HT-29 (cell line): ENCODE results near the gene DOCK3. TPM values are rescaled to one million over a fixed set of nuclear protein-coding genes. Genes with fewer than 3 reads are reported as not detected.
A peak's percentile ranks its signal among the peaks of the same experiment; 100 is the strongest.
"Not testable (repeated sequence)": the region's sequence is repeated elsewhere in the genome, so short reads cannot be mapped to it uniquely, and the experiment has no call there.

Experiments
- DNase-seq: peaks from one replicate; pipeline ENCODE4 v3.0.0-alpha.2; 2015; ENCODE audit warnings: low spot score
- total RNA-seq: library from RNA; depleted of rRNA; stranded (reverse); fragments of >200 nt; shearing (Covaris generic); gene quantifications from 2 replicates; pipeline ENCODE4 v1.2.3, GENCODE V29; 2014

Gene DOCK3
- total RNA-seq, 1 experiment from 2014 or later: 0.10 TPM

- DNase-seq: not testable (repeated sequence)
These were observed 633.3 kb downstream of the DOCK3 start for GRCh38 chr3:51307945-51308607.

GRCh38 chr3:51311055-51311454 lies 636.3 kb downstream of the DOCK3 start:
- peak; percentile 43 for DNase-seq

- DNase-seq: no peak
These were observed 653.5 kb downstream of the DOCK3 start for GRCh38 chr3:51328206-51328605.

DNA sequence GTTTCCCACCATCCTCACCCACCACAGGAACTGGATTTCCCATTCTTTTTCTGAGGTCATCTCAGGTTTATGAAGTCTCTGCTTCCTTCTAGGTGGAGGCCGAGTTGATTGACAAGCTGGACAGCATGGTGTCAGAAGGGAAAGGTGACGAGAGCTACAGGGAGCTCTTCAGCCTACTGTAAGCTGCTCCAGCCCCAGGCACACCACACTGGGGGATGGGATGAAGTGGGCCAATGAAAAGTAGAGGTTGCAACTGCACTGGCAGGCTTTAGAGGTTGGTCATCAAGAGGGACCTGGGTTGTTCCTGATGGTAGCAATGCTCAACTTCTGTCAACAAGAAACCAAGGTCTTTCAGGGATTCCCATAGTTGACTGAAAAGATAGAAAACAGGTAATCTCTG lies 655.3 kb downstream of the DOCK3 start:
- no peak for DNase-seq

GRCh38 chr3:51332156-51332555 lies 657.4 kb downstream of the DOCK3 start:
- no peak for DNase-seq

- no peak for DNase-seq
These were observed 658.3 kb downstream of the DOCK3 start for GRCh38 chr3:51333021-51333420.

DNA sequence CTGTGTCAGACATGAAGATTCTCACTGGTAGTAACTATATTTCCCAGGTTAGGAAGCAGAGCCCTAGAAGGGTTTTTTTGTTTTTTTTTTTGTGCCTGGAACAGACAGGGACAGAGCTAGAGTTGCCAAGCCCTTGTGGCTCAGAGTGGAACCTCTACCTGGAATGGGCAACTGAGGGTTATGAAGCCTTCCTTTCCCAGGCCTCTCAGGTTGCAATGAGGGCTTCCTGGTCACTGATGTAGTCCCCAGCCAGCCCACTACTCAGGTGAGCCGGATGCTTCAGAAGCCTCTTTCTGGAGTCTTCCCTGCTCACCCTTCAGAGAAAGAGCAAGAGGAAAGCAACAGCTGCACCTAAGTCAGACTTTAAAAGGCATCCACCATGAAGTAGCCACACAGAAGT lies 661.5 kb downstream of the DOCK3 start:
- DNase-seq: no peak

DNA sequence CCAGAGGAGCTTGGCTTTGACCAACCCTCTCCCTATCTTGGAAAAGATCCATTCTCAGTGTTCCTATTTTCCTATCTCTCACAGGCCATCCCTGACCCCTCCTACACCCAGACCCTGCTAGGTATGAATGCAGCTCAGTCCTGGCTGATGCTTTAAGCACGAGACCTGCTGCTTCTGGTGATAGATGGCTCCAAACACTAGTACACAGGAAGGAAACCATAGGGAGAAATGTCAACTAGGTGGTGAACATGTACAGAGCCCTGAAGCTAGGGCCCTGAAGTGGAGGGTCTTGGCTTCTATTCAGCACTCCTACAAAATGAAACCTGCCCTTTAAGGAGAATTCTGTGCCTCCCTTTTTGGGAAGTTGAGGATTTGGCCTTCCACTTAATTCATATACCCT lies 662.9 kb downstream of the DOCK3 start:
- DNase-seq: no peak

GRCh38 chr3:51338632-51339031 lies 663.9 kb downstream of the DOCK3 start:
- no peak for DNase-seq

DNA sequence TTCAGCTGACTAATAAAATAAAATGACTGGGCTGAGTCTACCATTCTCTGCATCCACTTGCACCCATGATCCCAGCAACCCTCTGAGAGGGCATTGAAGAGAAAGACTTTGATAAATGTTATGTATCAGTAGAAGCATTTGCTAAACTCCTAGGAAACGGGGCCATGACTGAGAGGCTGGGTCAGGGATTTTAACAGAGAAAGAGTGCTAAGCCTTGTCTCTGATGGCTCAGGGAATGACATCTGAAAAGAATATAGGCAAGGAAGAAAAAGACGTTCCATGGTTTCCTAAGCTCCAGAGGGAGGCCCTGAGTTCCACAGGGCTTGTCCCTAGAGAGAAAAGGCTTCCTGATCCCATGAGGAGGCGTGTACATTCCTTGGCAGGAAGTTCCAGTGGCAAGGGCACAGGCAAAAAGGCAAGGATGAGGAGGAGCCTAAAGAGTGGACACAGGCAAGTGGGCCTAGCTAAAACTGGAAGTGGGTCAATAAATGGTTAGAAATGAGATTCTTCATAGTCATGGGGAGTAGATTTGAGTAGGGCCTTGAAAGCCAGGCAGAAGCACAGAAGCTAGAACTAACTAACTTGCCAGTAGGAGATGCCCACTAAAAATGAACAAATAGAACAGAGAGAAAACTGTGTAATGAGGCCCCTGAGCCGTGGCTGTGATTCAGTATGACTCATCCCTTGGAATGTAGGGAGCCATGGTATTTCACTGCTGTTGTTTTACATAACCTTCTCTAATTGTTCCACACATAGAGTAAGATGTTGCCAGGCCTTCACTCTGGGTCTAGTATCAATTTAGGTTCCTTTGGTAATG lies 665.5 kb downstream of the DOCK3 start:
- DNase-seq: peak; percentile 78

DNA sequence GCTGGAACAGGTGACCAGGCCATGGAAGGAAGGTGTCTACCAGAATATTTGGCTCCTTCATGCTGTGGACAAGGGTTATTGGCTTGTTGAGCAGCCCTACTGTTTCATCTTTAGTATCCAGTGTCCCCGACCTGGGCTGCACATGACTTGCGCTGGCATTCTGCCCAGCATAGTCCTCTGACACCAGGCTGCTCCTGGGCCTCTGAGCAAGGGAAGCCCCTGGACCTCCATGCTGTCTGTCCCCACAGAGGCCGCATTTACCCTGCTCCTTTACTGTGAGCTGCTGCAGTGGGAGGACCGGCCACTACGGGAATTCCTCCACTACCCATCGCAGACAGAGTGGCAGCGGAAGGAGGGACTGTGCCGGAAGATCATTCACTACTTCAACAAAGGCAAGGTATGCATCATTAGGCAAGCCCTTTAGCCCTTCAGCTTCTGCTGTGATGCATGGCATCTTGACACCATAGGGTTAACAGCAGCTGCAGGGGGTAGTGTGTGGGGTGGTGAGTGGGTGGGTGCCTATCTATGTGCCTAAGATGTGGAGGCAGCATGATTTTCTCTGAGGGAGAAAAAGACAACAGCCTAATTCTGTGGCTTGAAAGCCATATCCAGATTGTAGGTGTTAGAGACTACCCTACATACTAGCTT lies 666.4 kb downstream of the DOCK3 start:
- DNase-seq: no peak

DNA sequence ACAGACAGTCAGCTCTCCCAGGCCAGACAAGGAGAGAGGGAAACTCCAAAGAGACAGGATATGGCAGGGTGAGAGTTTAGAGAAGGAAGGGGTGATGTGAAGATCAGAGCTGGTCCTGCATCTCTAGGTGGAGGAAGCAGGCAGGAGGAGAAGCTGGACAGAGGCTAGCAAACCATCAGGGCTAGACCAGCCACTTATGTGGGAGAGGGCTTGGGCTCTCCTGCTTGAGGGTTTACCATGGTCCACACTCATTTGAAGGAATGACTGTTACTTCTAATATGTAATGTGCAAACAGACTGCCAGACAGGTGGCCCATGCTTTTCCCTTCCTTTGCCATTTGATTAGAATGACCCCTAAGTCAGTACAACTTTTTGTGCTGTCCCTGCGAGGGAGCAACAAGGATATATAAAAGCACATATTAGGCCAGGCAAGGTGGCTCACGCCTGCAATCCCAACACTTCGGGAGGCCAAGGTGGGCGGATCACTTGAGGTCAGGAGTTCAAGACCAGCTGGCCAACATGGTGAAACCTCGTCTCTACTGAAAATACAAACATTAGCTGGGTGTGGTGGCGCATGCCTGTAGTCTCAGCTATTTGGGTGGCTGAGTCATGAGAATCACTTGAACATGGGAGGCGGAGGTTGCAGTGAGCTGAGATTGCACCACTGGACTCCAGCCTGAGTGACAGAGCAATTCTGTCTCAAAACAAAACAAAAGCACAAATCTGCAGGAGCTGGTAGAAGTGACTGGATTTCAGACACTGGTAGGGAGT lies 669.4 kb downstream of the DOCK3 start:
- no peak for DNase-seq

GRCh38 chr3:51350751-51351150 lies 676.0 kb downstream of the DOCK3 start:
- no peak for DNase-seq

DNA sequence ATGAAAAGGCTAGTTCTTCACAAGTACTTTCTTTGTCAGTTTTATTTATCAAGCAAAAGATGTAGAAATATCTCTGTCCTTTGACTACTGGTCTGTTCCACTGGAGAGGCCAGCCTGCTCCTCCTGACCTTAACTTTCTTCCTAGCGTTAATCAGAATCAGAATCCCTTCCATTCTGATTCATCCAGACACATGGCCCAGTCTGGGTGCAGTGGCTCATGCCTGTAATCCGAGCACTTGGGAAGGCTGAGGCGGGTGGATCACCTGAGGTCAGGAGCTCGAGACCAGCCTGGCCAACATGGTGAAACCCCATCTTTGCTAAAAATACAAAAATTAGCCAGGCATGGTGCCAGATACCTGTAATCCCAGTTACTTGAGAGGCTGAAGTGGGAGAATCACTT lies 678.4 kb downstream of the DOCK3 start:
- DNase-seq: no peak

GRCh38 chr3:51353691-51354090 lies 679.0 kb downstream of the DOCK3 start:
- no peak for DNase-seq

DNA sequence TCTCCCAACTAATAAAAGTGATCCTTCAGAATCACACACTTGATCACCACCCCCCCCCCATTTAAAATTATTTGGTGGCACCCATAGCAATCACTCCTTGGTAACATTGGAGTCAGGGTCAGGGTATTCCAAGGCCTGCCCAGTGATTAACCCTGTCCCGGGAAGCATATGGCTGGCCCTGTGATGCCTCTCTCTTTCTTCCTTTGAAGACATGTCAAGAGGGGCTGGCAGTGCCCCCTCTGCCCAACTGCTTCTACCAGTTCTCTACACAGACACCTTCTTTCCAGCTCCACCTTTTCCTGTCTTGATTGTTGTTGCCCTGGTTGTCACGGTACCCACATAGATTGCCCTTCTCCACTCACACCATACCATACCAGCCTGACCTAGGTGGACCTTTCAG lies 679.4 kb downstream of the DOCK3 start:
- peak; percentile 46 for DNase-seq

DNA sequence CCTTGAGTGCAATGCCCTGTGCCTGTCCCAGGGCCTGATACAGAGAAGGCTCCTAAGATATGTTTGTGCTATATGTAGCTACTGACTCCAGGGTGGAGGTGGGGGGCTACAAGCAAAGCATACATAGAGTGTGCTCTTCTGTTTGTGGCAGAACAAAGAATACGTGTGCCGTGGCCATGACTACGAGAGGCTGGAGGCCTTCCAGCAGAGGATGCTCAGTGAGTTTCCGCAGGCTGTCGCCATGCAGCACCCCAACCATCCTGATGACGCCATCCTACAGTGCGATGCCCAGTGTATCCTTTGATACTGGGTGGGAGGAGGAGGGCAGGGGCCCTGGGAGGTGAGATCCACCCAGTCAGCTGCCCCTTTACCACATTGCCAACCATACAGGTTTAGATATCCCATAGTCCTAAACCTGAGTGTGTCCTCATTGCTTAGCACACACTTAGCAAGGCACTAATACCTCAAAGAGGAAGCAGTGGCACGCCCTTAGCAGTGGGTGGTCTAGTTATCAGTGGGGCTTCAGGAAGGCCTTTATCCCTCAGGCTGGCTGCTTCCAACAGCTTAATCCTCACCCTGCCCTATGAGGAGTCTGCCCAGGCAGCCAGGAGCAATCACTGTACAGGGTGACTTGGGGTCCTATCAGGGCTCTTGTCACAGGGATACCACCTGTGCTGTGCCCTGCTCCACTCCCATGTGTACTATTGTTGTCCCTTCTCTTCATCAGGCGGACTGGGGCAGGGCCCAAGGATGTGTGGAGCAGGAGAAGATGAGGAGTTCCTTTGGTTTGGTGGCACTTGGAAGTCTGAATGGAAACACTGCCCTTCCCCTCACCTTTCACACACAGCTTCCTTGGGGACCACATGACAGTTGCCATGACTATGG lies 680.2 kb downstream of the DOCK3 start:
- peak; percentile 14 for DNase-seq

DNA sequence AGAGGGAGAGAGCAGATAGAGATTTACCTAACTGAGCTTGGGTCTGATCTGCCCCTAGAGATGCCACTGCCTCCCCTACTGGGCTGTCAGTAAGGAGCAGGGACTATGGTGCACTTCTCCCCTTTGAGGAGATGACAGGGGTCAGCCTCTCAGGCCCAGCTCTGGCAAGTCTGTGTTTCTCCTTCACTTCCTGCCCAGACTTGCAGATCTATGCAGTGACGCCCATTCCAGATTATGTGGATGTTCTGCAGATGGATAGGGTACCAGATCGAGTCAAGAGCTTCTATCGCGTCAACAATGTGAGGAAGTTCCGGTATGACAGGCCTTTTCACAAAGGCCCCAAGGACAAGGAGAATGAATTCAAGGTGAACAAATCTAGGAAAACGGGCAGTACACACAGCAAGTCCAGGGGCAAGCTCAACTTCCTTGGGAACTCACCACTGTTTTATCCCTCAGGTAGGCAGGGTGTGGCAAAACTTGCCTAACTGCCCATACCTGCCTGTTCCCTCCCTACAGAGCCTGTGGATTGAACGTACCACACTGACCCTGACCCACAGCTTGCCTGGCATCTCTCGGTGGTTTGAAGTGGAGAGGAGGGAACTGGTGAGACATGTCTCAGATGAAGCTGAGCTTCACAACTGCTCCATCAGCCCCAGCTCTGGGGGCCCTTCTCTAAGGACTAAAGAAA lies 681.3 kb downstream of the DOCK3 start:
- peak; percentile 11 for DNase-seq

DNA sequence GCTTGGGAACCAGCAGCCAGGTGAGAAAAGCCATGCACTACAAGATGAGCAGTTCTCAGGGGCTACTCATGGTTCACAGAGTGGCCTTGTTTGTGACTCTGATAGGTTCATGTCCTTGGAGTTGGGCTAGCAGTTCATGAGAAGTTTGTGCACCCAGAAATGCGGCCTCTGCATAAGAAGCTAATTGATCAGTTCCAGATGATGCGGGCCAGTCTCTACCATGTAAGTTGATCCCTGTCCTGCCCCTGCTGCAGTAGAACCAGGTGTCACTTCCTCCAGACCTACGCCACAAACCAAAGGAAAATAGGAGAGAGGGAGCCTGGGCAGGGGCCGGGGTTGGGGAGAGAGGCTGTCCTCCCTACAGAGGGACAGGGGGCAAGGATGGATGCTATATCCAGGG lies 683.1 kb downstream of the DOCK3 start:
- no peak for DNase-seq

GRCh38 chr3:51358981-51359380 lies 684.3 kb downstream of the DOCK3 start:
- DNase-seq: no peak
